Measurements from ENCODE around the gene RAB1A. TPM values are rescaled to one million over a fixed set of nuclear protein-coding genes. Genes with fewer than 3 reads are reported as not detected.

The RAB1A gene
- total and polyA plus RNA-seq, 9 of the 15 experiments (the other 6 are each of a cell fraction or from before 2014, with no cell fraction given): 43.8 to 163 (median 67.7) TPM

DNA sequence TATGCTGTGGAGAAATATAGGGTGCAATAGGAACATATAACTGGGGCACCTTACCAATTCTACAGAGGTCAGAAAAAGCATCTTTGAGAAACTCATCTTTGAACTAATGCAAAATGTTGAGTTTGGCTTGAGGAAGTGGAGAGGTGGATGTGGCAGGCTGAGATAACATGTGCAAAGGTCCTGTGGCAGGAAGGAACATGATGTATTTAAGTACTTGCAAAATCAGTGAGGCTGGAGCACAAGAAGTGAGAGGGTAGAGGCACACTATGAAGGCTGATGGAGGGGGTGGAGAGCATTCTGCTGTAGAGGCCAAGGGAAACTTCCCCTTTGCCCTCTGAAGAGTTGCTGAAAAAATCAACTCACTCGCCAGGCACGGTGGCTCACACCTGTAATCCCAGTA, 14.7 kb upstream of the RAB1A start (continued):
- no peak for TF ChIP-seq ZNF77 (CRISPR knock-in tag; IDR thresholded peaks at IDR 0.05)
- TF ChIP-seq SMARCA5 (IDR thresholded peaks at IDR 0.05): 0 out of 2 replicates have a peak, but pooled peaks have one; percentile 30
- TF ChIP-seq RB1 (IDR thresholded peaks at IDR 0.05; ENCODE audit: low read depth): 0 out of 2 replicates have a peak, but pooled peaks have one; percentile 8

DNA sequence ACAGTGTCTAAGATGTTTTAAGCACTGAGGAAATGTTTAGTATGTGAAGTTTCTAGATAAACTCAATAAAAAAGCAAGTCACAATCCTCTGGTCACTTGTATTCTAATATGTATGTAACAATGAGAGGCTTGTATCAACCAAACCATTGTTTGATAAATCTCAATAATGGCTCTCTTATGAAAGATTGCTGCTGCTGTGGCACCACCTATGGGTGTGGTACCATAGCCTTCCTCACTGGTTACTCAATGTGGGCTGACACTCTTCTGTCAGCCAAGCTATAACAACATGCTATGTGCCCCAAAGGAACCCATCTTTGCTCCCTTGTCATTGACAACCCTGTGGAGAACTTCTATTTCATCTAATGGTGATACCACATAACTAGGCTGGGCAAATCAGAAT, 12.6 kb upstream of the RAB1A start:
- POLR2A ChIA-PET: interaction anchor here (0.6 kb wide), 1 partner anchor 17 kb away, joined by 3 read pairs; no protein-coding TSS in a partner anchor
- no peak for DNase-seq (ENCODE audit: extremely low read depth in 1 of 4, low spot score in 3 of 4)
- H3K36me3 ChIP-seq (ENCODE audit: control insufficient read depth, insufficient read depth, low read length): no peaks in the 10 kb centered on the region
- H3K4me1 ChIP-seq (replicated peaks in 1 of 2; ENCODE audit: control insufficient read depth in 2 of 2, insufficient read depth in 2 of 2, low read length in 2 of 2): no peaks in the 10 kb centered on the region; a peak in 2 of 5 replicates
- no peak overlapping the region for H3K9ac ChIP-seq (ENCODE audit: insufficient read depth in 1 of 2, low read depth in 2 of 2, low read length in 2 of 2)
- H2AFZ ChIP-seq (ENCODE audit: low read depth, low read length): no peak overlapping the region
- no TSS peak for BruUV-seq (replicated peaks)
- no peak overlapping the region for H3K27ac ChIP-seq (ENCODE audit: extremely low read depth, low read depth, low read length)
- peak; percentile 72 for FAIRE-seq
- no peaks in the 10 kb centered on the region for H3K79me2 ChIP-seq (ENCODE audit: control insufficient read depth, insufficient read depth, low read length)
- no peaks in the 10 kb centered on the region for H3K27me3 ChIP-seq (ENCODE audit: control insufficient read depth in 2 of 2, insufficient read depth in 2 of 2, low read length in 2 of 2)
- no peak overlapping the region for H3K4me3 ChIP-seq
- no peaks in the 10 kb centered on the region for H3K9me3 ChIP-seq (replicated peaks; ENCODE audit: control insufficient read depth, insufficient read depth, low read depth, low read length)
- TF ChIP-seq, protein P1, sequence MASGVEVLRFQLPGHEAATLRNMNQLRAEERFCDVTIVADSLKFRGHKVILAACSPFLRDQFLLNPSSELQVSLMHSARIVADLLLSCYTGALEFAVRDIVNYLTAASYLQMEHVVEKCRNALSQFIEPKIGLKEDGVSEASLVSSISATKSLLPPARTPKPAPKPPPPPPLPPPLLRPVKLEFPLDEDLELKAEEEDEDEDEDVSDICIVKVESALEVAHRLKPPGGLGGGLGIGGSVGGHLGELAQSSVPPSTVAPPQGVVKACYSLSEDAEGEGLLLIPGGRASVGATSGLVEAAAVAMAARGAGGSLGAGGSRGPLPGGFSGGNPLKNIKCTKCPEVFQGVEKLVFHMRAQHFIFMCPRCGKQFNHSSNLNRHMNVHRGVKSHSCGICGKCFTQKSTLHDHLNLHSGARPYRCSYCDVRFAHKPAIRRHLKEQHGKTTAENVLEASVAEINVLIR (CRISPR knock-in tag; IDR thresholded peaks at IDR 0.05): no peak
- TF ChIP-seq XRCC5 (IDR thresholded peaks at IDR 0.05; ENCODE audit: low read depth, low read length) (no peak), RAD21 (CRISPR knock-in tag; conservative IDR thresholded peaks at IDR 0.05 in 1 of 2, IDR thresholded peaks at IDR 0.05 in 1 of 2) (peak in 1 of 2 experiments; percentile 36; a peak in 1 of 4 replicates), ZNF347 (CRISPR knock-in tag; IDR thresholded peaks at IDR 0.05; ENCODE audit: low read depth) (no peak)
- TF ChIP-seq, protein P2, sequence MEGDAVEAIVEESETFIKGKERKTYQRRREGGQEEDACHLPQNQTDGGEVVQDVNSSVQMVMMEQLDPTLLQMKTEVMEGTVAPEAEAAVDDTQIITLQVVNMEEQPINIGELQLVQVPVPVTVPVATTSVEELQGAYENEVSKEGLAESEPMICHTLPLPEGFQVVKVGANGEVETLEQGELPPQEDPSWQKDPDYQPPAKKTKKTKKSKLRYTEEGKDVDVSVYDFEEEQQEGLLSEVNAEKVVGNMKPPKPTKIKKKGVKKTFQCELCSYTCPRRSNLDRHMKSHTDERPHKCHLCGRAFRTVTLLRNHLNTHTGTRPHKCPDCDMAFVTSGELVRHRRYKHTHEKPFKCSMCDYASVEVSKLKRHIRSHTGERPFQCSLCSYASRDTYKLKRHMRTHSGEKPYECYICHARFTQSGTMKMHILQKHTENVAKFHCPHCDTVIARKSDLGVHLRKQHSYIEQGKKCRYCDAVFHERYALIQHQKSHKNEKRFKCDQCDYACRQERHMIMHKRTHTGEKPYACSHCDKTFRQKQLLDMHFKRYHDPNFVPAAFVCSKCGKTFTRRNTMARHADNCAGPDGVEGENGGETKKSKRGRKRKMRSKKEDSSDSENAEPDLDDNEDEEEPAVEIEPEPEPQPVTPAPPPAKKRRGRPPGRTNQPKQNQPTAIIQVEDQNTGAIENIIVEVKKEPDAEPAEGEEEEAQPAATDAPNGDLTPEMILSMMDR (IDR thresholded peaks at IDR 0.05 in 2 of 3, conservative IDR thresholded peaks at IDR 0.05 in 1 of 3; ENCODE audit: insufficient read depth in 2 of 3, low read depth in 1 of 3, low read length in 3 of 3): peak; percentile 18 to 43 (median 30); a peak in 4 of 6 replicates
- TF ChIP-seq, protein P3, sequence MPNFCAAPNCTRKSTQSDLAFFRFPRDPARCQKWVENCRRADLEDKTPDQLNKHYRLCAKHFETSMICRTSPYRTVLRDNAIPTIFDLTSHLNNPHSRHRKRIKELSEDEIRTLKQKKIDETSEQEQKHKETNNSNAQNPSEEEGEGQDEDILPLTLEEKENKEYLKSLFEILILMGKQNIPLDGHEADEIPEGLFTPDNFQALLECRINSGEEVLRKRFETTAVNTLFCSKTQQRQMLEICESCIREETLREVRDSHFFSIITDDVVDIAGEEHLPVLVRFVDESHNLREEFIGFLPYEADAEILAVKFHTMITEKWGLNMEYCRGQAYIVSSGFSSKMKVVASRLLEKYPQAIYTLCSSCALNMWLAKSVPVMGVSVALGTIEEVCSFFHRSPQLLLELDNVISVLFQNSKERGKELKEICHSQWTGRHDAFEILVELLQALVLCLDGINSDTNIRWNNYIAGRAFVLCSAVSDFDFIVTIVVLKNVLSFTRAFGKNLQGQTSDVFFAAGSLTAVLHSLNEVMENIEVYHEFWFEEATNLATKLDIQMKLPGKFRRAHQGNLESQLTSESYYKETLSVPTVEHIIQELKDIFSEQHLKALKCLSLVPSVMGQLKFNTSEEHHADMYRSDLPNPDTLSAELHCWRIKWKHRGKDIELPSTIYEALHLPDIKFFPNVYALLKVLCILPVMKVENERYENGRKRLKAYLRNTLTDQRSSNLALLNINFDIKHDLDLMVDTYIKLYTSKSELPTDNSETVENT (CRISPR knock-in tag; IDR thresholded peaks at IDR 0.05): no peak
- intact Hi-C loops (cut with micrococcal nuclease) (loop anchor here (2.0 kb wide), 1 partner anchor 78 kb away; no protein-coding TSS in a partner anchor), in situ Hi-C loops (cut with MboI) (no loop called here)
- CTCF ChIA-PET (ENCODE audit: low intra/inter-chr PET ratio): no interaction called here
- H3K9me1 ChIP-seq (ENCODE audit: control insufficient read depth, insufficient read depth, low read length): no peaks in the 10 kb centered on the region
- no peaks in the 10 kb centered on the region for H4K20me1 ChIP-seq (replicated peaks; ENCODE audit: control insufficient read depth, insufficient read depth, low read length)
- peak; percentile 71 for ATAC-seq
- H3K4me2 ChIP-seq (ENCODE audit: insufficient read depth, low read length): no peak overlapping the region

All from K562 (cell line).